GM21423 (cell line): ENCODE data around the gene NEO1.
"Not testable (repeated sequence)": the region's sequence is repeated elsewhere in the genome, so short reads cannot be mapped to it uniquely, and the experiment has no call there.

Source experiments
- ATAC-seq: cut with Tn5 transposase; IDR thresholded peaks from one replicate; pipeline ENCODE4 v1.9.1; 2021; ENCODE audit warnings: mild to moderate bottlenecking, moderate library complexity; ENCODE audit not compliant: unreplicated experiment

NEO1 gene

DNA sequence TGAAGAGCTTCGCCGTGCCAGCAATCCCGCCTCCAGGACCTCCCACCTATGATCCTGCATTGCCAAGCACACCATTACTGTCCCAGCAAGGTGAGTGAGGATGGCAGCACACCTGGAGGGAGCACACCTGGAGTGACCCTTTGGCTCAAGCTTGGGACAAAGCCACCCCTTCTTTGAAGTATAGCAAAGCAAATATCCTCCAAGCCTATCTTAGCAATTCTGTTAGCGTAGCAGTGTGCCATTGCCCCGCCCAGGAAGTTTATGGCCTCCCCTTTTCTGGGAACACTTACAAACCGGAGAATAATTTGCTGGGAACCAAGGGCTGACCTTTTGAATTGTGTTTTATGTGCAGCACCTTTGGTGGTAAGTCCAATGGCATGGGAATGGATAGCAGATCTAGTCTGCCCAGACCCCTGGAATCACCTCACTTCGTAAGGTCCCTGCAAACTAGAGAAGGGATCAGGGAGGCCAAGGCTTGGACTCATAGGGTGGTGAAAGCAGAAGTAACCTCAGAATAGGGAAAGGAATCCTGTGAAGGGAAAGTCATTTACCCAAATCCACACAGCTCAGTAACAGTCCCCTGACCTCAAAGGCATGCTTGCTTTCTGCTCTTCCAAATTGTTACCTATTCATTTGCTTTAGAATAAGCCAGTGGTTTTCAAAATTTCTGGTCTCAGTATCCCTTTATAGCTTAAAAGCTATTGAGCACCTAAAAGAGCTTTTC is 246.4 kb downstream of the NEO1 start:
- no peak for ATAC-seq

DNA sequence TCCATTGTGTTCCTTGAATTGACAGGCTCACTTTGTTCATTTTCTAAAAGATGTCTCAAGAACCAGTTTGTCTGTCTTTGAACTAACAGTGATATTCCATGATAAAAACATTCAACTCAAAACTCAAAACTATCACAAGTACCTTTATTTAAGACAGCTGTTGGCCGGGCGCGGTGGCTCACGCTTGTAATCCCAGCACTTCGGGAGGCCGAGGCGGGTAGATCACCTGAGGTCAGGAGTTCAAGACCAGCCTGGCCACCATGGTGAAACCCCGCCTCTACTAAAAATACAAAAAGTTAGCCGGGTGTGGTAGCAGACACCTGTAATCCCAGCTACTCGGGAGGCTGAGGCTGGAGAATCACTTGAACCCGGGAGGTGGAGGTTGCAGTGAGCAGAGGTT is 248.0 kb downstream of the NEO1 start:
- ATAC-seq: not testable (repeated sequence)

DNA sequence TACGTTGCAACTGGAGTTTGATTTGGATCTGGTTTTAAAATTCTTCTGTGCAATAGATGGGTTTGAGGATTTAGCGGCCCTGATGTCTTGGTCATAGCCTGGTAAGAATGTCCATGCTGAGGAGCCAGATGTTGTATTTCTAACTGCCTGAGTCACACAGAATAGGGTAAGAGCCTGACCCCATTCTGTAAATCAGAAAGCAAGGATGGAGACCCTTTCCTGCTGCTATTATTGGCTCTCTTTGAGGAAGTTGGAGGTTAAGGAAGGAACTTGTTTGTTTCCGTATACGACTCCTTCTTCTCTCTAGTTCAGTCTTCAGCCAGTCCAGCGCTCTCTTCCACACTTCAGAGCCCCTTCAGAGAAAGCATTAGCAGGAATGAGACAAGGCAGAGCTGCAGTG is 251.4 kb downstream of the NEO1 start:
- ATAC-seq: no peak

DNA sequence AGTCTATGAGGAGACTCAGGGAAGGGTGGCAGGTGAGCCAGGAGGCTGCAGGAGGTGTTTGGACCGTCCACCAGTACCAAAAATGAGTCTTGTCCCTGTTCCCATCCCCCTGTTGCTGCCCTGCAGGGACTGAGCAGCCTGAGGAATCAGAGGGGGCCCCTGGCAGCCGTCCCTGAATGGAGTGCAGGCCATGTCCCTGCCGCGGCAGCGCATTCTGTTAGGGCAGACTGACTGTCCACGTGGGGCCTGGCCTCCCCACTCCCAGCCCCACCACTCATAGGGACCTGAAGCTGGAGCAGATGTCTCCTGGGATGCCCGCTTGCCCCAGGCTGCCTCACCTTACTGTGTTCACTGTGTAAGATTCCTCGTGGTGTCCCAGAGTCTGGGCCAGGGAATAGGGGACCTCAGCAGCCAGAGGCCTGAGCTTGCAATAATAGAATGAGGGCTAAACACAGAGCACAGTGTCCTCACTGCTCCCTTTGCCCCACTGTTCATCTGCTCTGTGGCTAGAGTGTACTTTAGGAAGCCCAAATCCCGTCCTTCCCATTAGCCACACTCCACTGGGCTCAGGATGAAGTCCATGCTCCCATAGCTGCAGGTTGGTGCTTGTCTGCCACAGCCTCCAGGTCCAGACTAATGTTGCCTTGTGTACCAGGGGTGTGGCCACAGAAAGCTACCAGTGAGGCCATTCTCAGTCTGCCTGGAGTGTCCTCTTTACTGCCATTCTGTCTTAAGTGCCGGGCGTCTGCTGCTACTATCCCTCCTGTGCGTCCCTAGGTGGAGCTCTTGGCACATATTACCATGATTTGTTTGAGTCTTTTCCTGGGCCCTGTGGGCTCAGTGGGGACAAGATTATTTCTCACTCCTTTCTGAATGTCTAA is 253.3 kb downstream of the NEO1 start:
- no peak for ATAC-seq

DNA sequence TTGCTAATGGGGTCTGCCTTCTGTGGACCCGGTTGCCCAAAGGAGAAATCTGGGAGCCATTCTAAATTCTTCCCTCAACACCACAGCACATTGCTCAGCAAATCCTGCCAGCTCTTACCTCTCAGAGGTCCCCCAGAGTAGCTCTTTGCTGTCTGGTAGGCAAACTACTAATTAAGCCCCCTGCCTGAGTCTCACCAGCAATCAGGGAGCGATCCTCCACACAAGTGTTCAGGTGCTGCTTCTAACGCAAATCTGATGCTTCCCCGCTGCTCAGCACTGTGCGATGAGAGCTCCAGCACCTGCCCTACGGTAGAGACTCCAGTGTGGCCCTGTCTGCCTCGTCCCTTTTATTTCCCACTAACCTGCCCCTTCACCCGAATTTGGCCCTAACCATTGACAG is 256.0 kb downstream of the NEO1 start:
- no peak for ATAC-seq

DNA sequence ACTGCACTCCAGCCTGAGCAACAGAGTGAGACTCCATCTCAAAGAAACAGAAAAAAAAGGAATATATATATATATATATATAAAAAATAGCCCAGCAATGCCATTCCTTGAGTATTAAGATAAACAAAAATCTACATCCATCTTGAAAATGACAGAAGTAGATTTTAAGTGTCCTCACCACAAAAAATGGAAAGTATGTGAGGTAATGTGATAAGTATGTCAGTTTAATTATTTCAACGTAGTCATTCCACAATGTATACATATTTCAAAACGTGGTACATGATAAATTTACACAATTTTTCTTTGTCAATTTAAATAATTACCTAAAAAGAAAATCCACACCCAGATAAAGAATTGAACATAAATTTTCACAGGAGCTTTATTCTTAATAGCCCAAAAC is 261.6 kb downstream of the NEO1 start:
- ATAC-seq: no peak

DNA sequence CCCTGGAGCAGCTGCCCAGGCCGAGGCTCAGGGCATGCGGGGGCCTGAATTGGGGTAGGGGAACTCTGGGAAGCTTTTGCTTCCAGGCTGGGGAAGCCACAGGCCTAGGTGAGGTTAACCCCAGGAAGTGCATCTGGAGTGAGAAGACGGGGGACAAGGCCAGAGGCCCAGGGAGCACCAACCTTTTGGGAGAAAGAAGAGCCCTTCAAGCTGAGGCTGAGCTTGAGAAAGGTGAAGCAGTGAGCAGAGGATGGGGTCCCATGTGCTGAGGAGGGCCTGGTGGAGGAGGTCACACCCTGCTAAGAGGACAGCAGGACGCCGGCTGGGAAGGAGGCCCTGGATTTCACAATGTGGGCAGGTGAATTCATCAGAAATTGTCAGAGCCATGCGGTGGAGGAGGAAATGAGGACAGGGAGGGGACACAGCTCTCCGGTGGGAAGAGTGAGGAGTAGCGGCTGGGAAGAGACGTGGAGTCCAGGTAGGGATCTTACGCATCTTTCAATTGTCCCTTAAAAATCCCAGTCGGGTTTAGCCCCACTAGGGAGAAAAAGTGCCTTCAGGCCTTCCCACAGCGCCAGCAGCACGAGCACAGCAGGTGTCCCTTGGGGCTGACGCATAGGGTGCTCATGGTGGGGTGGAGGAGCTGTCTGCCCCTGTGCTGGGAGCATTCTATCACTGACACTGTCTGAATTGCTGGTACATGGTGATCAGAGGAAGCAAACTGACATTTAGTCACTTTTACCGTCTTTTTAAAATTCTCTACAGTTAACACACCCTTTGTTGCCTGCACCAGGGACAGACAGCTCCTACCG is 265.6 kb downstream of the NEO1 start:
- no peak for ATAC-seq

DNA sequence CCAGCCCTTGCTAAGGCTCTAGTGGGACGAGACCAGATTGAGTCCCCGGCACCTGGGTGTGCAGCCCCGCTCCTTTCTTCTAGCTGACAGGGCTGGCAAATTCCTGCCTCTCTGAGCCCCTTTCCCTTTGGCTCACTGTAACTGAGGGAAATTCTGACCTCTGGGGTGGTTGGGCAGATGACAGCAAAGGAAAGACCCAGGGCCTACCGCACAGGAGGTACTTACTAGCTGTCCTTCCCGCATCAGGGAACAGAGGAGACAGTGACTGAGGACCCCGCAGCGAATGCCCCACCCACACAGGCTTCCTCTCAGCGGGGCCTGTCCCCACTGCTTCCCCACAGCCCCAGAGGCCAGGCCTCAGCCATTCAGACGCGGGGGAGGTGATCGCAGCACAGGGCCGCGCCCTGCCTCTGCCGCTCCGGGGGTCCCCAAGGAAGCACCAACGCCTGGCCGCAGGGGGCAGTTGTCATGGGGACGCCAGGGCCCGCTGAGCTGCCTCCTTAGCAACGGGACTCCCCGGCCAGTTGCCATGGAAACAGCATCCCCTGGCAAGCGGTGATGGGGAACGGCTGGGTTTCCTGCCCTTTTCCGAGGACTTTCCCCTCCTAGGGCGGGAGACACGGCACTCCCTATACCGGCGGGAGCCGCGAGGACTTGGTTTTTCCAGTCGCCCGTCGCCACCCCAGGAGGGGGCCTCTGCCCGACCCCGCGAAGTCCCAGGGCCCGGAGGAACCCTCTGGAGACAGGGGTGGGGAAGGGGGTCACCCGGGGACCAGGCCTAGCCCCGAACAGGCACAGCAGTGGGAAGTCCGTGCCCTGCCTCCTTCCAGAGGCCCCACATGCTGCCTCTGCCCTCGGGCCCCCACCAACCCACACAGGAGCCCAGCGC is 266.4 kb downstream of the NEO1 start:
- no peak for ATAC-seq

DNA sequence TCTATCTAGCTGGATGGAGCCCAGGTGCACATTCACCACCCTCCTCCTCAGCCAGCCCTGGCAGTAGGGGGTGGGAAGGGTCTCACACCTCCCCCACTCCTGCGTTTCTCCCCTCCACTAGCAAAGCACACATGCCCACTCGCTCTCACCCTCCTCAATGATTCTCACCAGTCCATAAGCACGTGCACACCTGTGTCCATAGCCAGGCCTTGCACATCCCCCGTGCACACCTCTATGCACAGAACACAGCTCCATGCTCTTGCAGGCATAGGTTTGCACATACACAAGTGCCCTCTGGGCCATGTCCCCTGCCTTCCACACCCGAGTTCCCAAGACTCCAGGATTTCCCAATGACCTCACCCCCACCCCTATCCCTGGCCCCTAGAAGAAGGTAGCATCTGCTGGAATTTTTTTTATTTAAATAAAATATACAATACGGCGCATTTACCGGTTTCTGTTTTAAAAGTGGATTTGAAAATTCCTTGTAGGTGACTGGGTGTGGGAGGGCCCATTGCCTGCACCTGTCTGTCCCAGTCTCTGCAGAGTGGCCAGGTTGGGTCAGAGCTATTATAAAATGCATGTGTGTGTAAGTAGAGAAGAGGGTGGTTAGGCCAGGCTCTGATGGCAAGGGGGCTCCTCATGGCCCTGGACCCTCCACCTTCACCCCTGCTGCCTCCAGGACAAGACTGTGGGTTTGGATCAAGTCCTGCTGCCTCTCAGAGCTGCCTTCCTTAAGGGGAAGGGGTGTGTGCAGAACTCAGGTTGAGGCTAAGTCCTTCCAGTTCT is 267.4 kb downstream of the NEO1 start:
- ATAC-seq: no peak

DNA sequence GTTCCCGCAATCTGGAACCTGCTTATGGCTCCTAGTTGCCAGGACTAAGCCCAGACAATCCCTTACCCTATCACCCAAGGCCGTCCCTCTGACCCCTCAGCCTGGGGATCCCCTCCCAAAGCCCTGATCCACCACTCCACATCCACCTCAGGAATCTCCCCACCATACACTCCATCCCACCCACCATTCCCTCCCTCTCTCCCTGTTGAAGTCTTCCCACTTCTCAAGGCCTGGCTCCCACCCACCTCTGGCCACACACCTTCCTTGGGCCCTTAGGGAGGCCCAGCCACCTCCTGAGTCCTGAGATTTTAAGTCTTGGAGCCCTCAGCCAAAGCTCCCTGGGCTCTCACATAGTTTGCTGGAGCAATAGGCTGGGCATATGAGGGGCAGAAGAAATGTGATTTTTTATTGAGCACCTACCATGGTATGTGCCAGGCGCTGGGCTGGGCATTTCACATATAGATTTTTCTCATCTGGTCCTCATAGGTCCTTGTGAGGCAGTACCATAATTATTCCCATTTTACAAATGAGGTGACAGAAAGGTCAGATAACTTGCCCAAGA is 268.4 kb downstream of the NEO1 start:
- ATAC-seq: no peak

DNA sequence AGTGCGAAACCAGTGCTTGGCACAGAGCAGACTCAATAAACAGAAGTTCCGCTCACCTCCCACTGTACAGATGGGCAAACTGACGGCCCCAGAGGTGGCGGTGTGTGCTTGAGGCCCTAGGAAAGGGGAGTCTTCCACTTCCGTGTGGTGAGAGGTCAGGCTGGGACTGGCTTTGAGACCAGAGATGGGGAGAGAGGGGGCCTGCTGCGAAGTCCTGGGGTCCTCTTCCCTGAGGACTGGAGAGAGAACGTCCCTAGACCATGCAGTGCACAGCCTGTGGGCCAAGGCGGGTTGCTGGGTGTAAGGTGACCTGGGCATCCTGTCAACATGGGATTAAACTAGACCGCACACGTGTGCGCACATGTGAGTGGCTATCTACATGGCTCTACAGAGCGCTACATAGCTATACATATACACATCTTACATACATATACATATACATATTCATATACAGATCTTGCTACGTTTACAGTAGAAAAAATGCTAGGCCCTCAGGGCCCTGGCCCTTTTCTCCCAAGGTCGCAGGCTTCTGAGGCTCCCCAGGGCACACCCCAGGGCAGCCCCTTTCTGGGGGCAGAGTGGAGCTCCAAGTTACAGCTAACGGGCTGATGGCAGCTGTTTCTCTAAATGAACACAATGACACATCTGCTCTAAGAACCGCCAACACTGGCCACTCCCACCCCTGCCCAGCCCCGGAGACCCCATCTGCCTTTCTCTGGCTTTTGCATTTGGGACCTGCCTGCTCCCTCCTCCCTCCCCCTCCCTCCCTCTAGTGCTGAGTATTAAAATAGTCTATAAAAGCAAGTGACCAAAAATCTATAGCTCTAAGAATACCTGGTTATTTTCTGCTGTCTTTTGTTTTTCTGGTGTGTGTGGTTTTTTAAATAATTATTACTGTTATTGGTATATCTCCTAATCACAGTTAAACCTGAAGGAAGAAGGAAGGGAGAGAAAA is 269.5 kb downstream of the NEO1 start:
- ATAC-seq: no peak

DNA sequence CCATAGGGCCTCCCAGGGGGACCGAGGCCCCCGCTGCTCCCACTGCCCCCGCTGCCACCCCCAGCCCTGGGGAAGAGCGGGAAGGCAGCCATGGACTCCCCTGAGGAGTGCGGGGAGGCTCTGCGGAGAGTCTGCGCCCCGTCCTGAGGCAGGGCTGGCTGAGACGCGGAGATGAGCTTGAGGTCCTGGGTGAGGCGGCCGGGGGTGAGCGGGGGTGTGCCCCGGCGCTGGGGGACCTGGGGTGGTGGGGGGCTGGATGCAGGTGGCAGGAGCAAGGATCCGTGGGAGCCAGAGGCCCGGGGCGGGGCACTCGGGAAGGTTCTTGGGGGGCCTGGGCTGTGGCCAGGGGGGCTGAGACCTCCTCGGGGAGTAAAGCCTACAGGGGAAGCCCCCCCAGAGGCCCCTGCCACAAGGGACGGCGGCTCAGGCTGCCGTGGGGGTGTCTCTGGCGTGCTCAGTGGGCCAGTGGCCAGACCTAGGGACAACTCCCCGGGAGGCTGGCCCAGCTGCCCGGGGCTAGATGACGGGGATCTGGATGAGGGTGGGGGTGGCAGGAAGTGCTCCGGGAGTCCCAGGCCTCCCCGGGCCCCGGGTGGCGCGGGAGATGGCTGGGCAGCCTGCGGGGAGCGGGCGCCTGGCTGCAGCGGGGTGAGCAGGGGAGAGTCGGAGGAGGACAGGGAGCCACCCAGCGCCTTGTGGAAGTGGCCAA is 270.6 kb downstream of the NEO1 start:
- ATAC-seq: no peak

DNA sequence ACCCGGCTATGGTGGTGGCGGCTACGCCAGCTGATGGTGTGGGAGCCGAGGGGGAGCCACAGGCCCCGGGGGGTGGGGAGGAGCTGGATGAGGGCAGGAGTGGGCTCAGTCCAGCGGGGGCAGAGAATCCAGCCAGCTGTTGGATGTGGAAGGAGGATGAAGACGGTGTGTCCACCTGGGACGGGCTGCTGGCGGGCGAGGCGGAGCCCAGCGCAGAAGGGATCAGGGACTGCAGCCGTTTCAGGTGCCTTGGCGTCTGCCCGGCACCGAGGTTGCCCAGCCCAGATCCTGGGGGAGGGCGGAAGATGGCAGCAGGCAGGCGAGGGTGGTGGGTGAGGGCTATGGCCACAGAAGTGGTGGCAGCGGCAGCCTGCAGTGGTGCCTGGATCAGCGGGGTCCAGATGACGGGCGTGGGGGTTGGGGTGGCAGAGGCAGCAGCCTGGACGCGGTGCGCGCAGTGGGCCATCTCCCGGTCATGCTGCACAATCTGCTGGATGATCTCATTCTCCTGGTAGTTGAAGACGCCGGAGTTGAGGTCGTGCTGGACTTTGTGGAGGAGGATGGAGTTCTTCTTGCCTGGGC is 271.2 kb downstream of the NEO1 start:
- ATAC-seq: no peak

DNA sequence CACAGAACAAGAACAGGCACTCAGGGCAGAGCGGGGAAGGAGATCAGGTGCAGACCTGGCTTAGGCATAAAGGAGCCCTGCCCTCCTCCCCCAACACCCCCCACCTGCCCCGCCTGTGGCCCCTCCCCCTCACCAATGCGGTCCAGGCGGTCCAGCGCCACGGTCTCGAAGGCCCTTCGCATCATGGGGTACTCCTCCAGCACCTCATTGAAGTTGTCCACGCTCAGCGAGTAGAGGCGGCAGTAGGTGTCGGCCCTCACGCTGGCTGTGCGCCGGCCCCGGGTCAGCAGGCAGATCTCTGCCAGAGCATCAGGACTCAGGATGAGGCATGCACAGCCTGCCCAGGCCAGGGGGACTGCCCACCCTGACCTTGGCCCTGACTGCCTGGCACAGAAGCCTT is 271.7 kb downstream of the NEO1 start:
- ATAC-seq: no peak

DNA sequence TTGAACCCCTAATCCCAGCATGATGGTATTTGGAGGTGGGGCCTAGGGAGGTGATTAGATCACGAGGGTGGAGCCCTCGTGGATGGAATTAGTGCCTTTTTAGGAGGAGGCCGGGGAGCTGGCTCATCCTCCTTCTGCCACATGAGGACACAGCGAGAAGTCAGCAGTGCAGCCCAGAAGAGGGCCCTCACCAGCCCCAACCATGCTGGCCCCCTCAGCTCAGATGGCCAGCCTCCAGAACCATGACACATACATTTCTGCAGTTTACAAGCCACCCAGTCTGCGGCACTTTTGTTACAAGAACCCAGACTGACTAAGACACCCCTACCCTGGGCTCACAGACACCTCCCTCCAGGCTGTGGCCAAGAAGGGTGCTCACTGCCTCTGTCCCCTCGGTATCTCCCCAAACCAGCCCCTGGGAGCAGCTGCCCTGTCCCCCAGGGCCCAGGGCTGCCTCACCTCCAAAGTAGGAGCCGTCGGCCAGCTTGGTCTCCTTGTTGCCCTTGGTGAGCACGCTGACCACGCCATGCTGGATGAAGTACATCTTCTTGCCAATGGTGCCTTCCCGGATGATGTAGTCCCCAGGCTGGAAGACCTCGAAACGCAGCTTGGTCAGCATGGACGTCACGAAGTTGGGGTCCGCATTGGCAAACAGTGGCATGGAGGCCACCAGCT is 272.4 kb downstream of the NEO1 start:
- ATAC-seq: no peak

DNA sequence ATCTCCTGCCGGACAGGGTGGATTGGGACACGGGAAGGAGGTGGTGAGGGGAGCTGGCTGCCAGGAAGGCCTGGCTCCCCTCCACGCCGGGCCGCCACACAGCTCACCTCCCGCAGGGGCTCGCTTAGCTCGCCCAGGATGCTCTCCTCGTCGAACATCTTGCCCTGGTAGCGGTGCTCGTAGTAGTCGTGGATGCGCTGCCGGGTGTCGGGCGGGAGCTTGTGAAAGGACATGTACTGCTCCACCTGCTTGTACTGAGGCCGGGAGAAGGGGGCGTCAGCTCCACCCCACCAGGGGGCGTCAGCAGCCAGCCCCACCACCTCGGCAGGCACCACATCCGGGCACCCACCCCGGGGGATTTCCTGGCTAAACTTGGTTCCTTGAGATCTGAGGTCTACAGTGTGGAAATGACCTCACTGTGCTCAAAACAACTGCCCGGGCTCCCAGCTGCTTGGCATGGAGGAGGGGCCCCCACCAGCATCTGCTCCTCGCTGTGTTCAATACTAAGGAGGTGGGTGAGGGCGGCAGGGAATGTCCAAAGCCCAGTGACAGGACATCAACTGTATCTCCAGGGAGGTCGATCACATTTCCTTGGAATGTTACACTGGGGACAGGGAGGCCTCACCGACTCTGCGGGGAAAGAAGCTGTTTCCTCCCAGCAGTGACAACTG is 273.1 kb downstream of the NEO1 start:
- no peak for ATAC-seq
